ENCODE results near the gene SLC29A1. TPM values are rescaled to one million over a fixed set of nuclear protein-coding genes. Genes with fewer than 3 reads are reported as not detected.
A peak's percentile ranks its signal among the peaks of the same experiment; 100 is the strongest.

The SLC29A1 gene
- total and polyA plus RNA-seq, 9 of the 15 experiments (the other 6 are each of a cell fraction or from before 2014, with no cell fraction given) = 18.9 to 170 (median 57.7) TPM

GRCh38 chr6:44237813-44238433, 14.5 kb downstream of the SLC29A1 start (continued):
- TF ChIP-seq RERE (CRISPR knock-in tag; IDR thresholded peaks at IDR 0.05; ENCODE audit: borderline replicate concordance) = no peak
- TF ChIP-seq ZC3H11A (IDR thresholded peaks at IDR 0.05; ENCODE audit: low read depth, low read length) = no peak
- TF ChIP-seq KDM1A (IDR thresholded peaks at IDR 0.05) = peak; percentile 56 to 77; a peak in 2 of 4 replicates
- TF ChIP-seq CHCHD3 (CRISPR knock-in tag; IDR thresholded peaks at IDR 0.05) = 0 out of 2 replicates have a peak, but pooled peaks have one; percentile 54
- TF ChIP-seq KLF16 (IDR thresholded peaks at IDR 0.05) = 0 out of 2 replicates have a peak, but pooled peaks have one; percentile 4
- 0 out of 2 replicates have a peak, but pooled peaks have one; percentile 63 for TF ChIP-seq ZNF232 (CRISPR knock-in tag; IDR thresholded peaks at IDR 0.05)
- no peak for TF ChIP-seq TGIF2 (CRISPR knock-in tag; IDR thresholded peaks at IDR 0.05)
- no peak for TF ChIP-seq RAD51 (IDR thresholded peaks at IDR 0.05; ENCODE audit: borderline replicate concordance, low read depth)
- peak; percentile 91; the same call in 1 of the 2 replicates for TF ChIP-seq KAT7 (CRISPR knock-in tag; IDR thresholded peaks at IDR 0.05; ENCODE audit: borderline replicate concordance)
- peak; percentile 70; the same call in 1 of the 2 replicates for TF ChIP-seq PHF8 (IDR thresholded peaks at IDR 0.05; ENCODE audit: borderline replicate concordance, low read length)
- TF ChIP-seq SNIP1 (IDR thresholded peaks at IDR 0.05; ENCODE audit: low read depth) = no peak
- TF ChIP-seq PHB2 (IDR thresholded peaks at IDR 0.05; ENCODE audit: low read depth) = no peak
- peak; percentile 99 for TF ChIP-seq JUND (IDR thresholded peaks at IDR 0.05; ENCODE audit: borderline replicate concordance, low read depth, low read length)
- peak; percentile 99 for TF ChIP-seq JUND (tag; IDR thresholded peaks at IDR 0.05; ENCODE audit: borderline replicate concordance, low read depth, low read length)
- peak; percentile 69 for TF ChIP-seq KDM5B (IDR thresholded peaks at IDR 0.05; ENCODE audit: insufficient replicate concordance, low read depth, low read length)
- no peak for TF ChIP-seq RUNX1 (IDR thresholded peaks at IDR 0.05; ENCODE audit: low read depth)
- TF ChIP-seq HNRNPUL1 (IDR thresholded peaks at IDR 0.05; ENCODE audit: low read length) = no peak
- TF ChIP-seq NCOA2 (IDR thresholded peaks at IDR 0.05; ENCODE audit: partially characterized antibody in 2 of 2) = no peak
- TF ChIP-seq ZFP30 (CRISPR knock-in tag; IDR thresholded peaks at IDR 0.05; ENCODE audit: borderline replicate concordance) = no peak
- TF ChIP-seq, protein P1, sequence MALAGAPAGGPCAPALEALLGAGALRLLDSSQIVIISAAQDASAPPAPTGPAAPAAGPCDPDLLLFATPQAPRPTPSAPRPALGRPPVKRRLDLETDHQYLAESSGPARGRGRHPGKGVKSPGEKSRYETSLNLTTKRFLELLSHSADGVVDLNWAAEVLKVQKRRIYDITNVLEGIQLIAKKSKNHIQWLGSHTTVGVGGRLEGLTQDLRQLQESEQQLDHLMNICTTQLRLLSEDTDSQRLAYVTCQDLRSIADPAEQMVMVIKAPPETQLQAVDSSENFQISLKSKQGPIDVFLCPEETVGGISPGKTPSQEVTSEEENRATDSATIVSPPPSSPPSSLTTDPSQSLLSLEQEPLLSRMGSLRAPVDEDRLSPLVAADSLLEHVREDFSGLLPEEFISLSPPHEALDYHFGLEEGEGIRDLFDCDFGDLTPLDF (CRISPR knock-in tag; IDR thresholded peaks at IDR 0.05) = no peak
- TF ChIP-seq ELF1 (tag; IDR thresholded peaks at IDR 0.05) = peak; percentile 76
- no peak for TF ChIP-seq ZNF316 (IDR thresholded peaks at IDR 0.05)
- no peak for TF ChIP-seq ZNF347 (CRISPR knock-in tag; IDR thresholded peaks at IDR 0.05; ENCODE audit: low read depth)
- TF ChIP-seq ZNF3 (CRISPR knock-in tag; IDR thresholded peaks at IDR 0.05) = no peak
- no peak for TF ChIP-seq NR3C1 (CRISPR knock-in tag; IDR thresholded peaks at IDR 0.05)
